ENCODE measurements around the gene RORB.

DNA sequence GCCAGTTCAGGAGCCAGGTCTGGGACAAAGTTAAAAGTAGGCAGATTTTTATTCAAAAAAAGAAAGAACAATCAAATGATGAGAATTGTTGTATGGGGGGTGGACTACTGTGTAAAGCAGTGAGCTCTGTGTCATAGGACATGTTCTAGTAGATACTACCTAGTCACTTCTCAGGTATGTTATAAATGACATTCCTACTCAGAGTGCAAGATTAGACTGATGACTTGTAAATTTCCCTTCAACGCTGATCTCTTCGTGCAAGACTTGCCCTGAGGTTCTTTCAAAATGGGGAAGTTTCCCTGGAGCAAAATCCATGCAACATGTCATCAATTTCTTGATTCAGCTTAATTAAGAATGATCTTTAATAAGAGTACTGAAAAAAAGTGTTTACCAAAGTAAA is 175.1 kb downstream of the RORB start:
- TF ChIP-seq, protein P1, sequence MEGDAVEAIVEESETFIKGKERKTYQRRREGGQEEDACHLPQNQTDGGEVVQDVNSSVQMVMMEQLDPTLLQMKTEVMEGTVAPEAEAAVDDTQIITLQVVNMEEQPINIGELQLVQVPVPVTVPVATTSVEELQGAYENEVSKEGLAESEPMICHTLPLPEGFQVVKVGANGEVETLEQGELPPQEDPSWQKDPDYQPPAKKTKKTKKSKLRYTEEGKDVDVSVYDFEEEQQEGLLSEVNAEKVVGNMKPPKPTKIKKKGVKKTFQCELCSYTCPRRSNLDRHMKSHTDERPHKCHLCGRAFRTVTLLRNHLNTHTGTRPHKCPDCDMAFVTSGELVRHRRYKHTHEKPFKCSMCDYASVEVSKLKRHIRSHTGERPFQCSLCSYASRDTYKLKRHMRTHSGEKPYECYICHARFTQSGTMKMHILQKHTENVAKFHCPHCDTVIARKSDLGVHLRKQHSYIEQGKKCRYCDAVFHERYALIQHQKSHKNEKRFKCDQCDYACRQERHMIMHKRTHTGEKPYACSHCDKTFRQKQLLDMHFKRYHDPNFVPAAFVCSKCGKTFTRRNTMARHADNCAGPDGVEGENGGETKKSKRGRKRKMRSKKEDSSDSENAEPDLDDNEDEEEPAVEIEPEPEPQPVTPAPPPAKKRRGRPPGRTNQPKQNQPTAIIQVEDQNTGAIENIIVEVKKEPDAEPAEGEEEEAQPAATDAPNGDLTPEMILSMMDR (IDR thresholded peaks at IDR 0.05): no peak
- no peak for TF ChIP-seq POLR2A (IDR thresholded peaks at IDR 0.05)

All from adrenal gland (tissue), 5 donors.